Measurements from ENCODE around the gene HBG1. TPM values are rescaled to one million over a fixed set of nuclear protein-coding genes. Genes with fewer than 3 reads are reported as not detected.
A peak's percentile ranks its signal among the peaks of the same experiment; 100 is the strongest.

The HBG1 gene
- total RNA-seq, 1 experiment from 2014 or later = not detected

GRCh38 chr11:5224538-5225479 is 24.8 kb downstream of the HBG1 start:
- no peaks in the 10 kb centered on the region for H3K79me2 ChIP-seq (ENCODE audit: low read length)
- no peak overlapping the region for H3K4me2 ChIP-seq (ENCODE audit: low read depth, low read length, poor library complexity, severe bottlenecking)

GRCh38 chr11:5223686-5224085 is 26.0 kb downstream of the HBG1 start:
- no peak for DNase-seq
- H4K20me1 ChIP-seq (ENCODE audit: insufficient read depth, low read depth, low read length) = no peaks in the 10 kb centered on the region

More at GRCh38 chr11:5224538-5225479, 24.8 kb downstream of the HBG1 start:
- no peaks in the 10 kb centered on the region for H3K9me3 ChIP-seq (ENCODE audit: low read length)
- H3K27ac ChIP-seq (ENCODE audit: low read length) = no peak overlapping the region
- H3K9me2 ChIP-seq (replicated peaks; ENCODE audit: insufficient read depth, low read length) = no peaks in the 10 kb centered on the region
- H3K9ac ChIP-seq (ENCODE audit: low read length) = no peak overlapping the region
- no peaks in the 10 kb centered on the region for H3K36me3 ChIP-seq (ENCODE audit: insufficient read depth, low read length)
- H3K4me1 ChIP-seq (ENCODE audit: low read length) = no peaks in the 10 kb centered on the region
- no peaks in the 10 kb centered on the region for H4K20me1 ChIP-seq (ENCODE audit: insufficient read depth, low read depth, low read length)
- no peak overlapping the region for H2AFZ ChIP-seq (ENCODE audit: low read length)
- no peak overlapping the region for H3K4me3 ChIP-seq (ENCODE audit: low read length)
- DNase-seq = no peak
- no peaks in the 10 kb centered on the region for H3K27me3 ChIP-seq (ENCODE audit: low read length)

GRCh38 chr11:5223146-5223545 is 26.5 kb downstream of the HBG1 start:
- Histone ChIP-seq H3K4me3 (ENCODE audit: low read length) (no peak overlapping the region), H3K4me2 (ENCODE audit: low read depth, low read length, poor library complexity, severe bottlenecking) (no peak overlapping the region), H3K4me1 (ENCODE audit: low read length) (no peaks in the 10 kb centered on the region), H3K36me3 (ENCODE audit: insufficient read depth, low read length) (no peaks in the 10 kb centered on the region), H3K9me3 (ENCODE audit: low read length) (no peaks in the 10 kb centered on the region), H3K9ac (ENCODE audit: low read length) (no peak overlapping the region), H3K27ac (ENCODE audit: low read length) (no peak overlapping the region), H4K20me1 (ENCODE audit: insufficient read depth, low read depth, low read length) (no peaks in the 10 kb centered on the region), H3K9me2 (replicated peaks; ENCODE audit: insufficient read depth, low read length) (no peaks in the 10 kb centered on the region), H3K27me3 (ENCODE audit: low read length) (no peaks in the 10 kb centered on the region), H2AFZ (ENCODE audit: low read length) (no peak overlapping the region), H3K79me2 (ENCODE audit: low read length) (no peaks in the 10 kb centered on the region)
- no peak for DNase-seq

More at GRCh38 chr11:5223686-5224085, 26.0 kb downstream of the HBG1 start:
- Histone ChIP-seq H3K27me3 (ENCODE audit: low read length) (no peaks in the 10 kb centered on the region), H3K4me1 (ENCODE audit: low read length) (no peaks in the 10 kb centered on the region), H3K79me2 (ENCODE audit: low read length) (no peaks in the 10 kb centered on the region), H3K9me2 (replicated peaks; ENCODE audit: insufficient read depth, low read length) (no peaks in the 10 kb centered on the region), H3K27ac (ENCODE audit: low read length) (no peak overlapping the region), H3K9ac (ENCODE audit: low read length) (no peak overlapping the region), H3K4me3 (ENCODE audit: low read length) (no peak overlapping the region), H3K9me3 (ENCODE audit: low read length) (no peaks in the 10 kb centered on the region), H3K4me2 (ENCODE audit: low read depth, low read length, poor library complexity, severe bottlenecking) (no peak overlapping the region), H2AFZ (ENCODE audit: low read length) (no peak overlapping the region), H3K36me3 (ENCODE audit: insufficient read depth, low read length) (no peaks in the 10 kb centered on the region)

GRCh38 chr11:5210376-5210885 is 39.2 kb downstream of the HBG1 start:
- Histone ChIP-seq H3K27me3 (ENCODE audit: low read length) (no peaks in the 10 kb centered on the region), H3K9me2 (replicated peaks; ENCODE audit: insufficient read depth, low read length) (no peaks in the 10 kb centered on the region), H3K36me3 (ENCODE audit: insufficient read depth, low read length) (no peaks in the 10 kb centered on the region), H3K4me3 (ENCODE audit: low read length) (no peak overlapping the region), H3K4me1 (ENCODE audit: low read length) (no peaks in the 10 kb centered on the region), H4K20me1 (ENCODE audit: insufficient read depth, low read depth, low read length) (no peaks in the 10 kb centered on the region), H3K27ac (ENCODE audit: low read length) (no peak overlapping the region), H3K9ac (ENCODE audit: low read length) (no peak overlapping the region), H3K79me2 (ENCODE audit: low read length) (no peaks in the 10 kb centered on the region), H2AFZ (ENCODE audit: low read length) (no peak overlapping the region), H3K9me3 (ENCODE audit: low read length) (no peaks in the 10 kb centered on the region), H3K4me2 (ENCODE audit: low read depth, low read length, poor library complexity, severe bottlenecking) (no peak overlapping the region)
- no peak for DNase-seq

- Histone ChIP-seq H2AFZ (ENCODE audit: low read length) (no peak overlapping the region), H3K79me2 (ENCODE audit: low read length) (no peaks in the 10 kb centered on the region), H3K9me2 (replicated peaks; ENCODE audit: insufficient read depth, low read length) (no peaks in the 10 kb centered on the region), H3K27ac (ENCODE audit: low read length) (no peak overlapping the region), H3K36me3 (ENCODE audit: insufficient read depth, low read length) (no peaks in the 10 kb centered on the region), H3K4me2 (ENCODE audit: low read depth, low read length, poor library complexity, severe bottlenecking) (no peak overlapping the region), H4K20me1 (ENCODE audit: insufficient read depth, low read depth, low read length) (no peaks in the 10 kb centered on the region), H3K9ac (ENCODE audit: low read length) (no peak overlapping the region), H3K27me3 (ENCODE audit: low read length) (no peaks in the 10 kb centered on the region), H3K4me3 (ENCODE audit: low read length) (no peak overlapping the region), H3K4me1 (ENCODE audit: low read length) (no peaks in the 10 kb centered on the region), H3K9me3 (ENCODE audit: low read length) (no peaks in the 10 kb centered on the region)
- DNase-seq = peak; percentile 66
These were observed 44.9 kb downstream of the HBG1 start for GRCh38 chr11:5204787-5205186.

GRCh38 chr11:5203366-5203765 is 46.3 kb downstream of the HBG1 start:
- H2AFZ ChIP-seq (ENCODE audit: low read length) = no peak overlapping the region
- no peaks in the 10 kb centered on the region for H3K9me3 ChIP-seq (ENCODE audit: low read length)
- no peak overlapping the region for H3K4me3 ChIP-seq (ENCODE audit: low read length)
- no peak overlapping the region for H3K4me2 ChIP-seq (ENCODE audit: low read depth, low read length, poor library complexity, severe bottlenecking)
- no peaks in the 10 kb centered on the region for H3K9me2 ChIP-seq (replicated peaks; ENCODE audit: insufficient read depth, low read length)
- H3K27me3 ChIP-seq (ENCODE audit: low read length) = no peaks in the 10 kb centered on the region
- DNase-seq = no peak
- H3K79me2 ChIP-seq (ENCODE audit: low read length) = no peaks in the 10 kb centered on the region
- H4K20me1 ChIP-seq (ENCODE audit: insufficient read depth, low read depth, low read length) = no peaks in the 10 kb centered on the region
- H3K27ac ChIP-seq (ENCODE audit: low read length) = no peak overlapping the region
- no peaks in the 10 kb centered on the region for H3K36me3 ChIP-seq (ENCODE audit: insufficient read depth, low read length)
- no peak overlapping the region for H3K9ac ChIP-seq (ENCODE audit: low read length)
- H3K4me1 ChIP-seq (ENCODE audit: low read length) = no peaks in the 10 kb centered on the region

- H2AFZ ChIP-seq (ENCODE audit: low read length) = no peak within 1 kb of the TSS
- H4K20me1 ChIP-seq (ENCODE audit: insufficient read depth, low read depth, low read length) = no peaks in the 10 kb centered on the region
- no peak within 1 kb of the TSS for H3K9ac ChIP-seq (ENCODE audit: low read length)
- no peak within 1 kb of the TSS for H3K27ac ChIP-seq (ENCODE audit: low read length)
- H3K4me3 ChIP-seq (ENCODE audit: low read length) = no peak within 1 kb of the TSS
- H3K9me2 ChIP-seq (replicated peaks; ENCODE audit: insufficient read depth, low read length) = no peaks in the 10 kb centered on the region
- no peak for DNase-seq
- no peaks in the 10 kb centered on the region for H3K36me3 ChIP-seq (ENCODE audit: insufficient read depth, low read length)
- no peaks in the 10 kb centered on the region for H3K9me3 ChIP-seq (ENCODE audit: low read length)
- no peak within 1 kb of the TSS for H3K4me2 ChIP-seq (ENCODE audit: low read depth, low read length, poor library complexity, severe bottlenecking)
- no peaks in the 10 kb centered on the region for H3K27me3 ChIP-seq (ENCODE audit: low read length)
- no peaks in the 10 kb centered on the region for H3K4me1 ChIP-seq (ENCODE audit: low read length)
- no peaks in the 10 kb centered on the region for H3K79me2 ChIP-seq (ENCODE audit: low read length)
These were observed 49.1 kb downstream of the HBG1 start, which contains the start of gene OR51V1 for GRCh38 chr11:5200582-5200981. Gene OR51V1 (minus strand): TSS chr11:5200682. CDS start chr11:5200682, 0 bp downstream.

GRCh38 chr11:5198285-5198684 is 51.4 kb downstream of the HBG1 start:
- Histone ChIP-seq H3K9me2 (replicated peaks; ENCODE audit: insufficient read depth, low read length) (no peaks in the 10 kb centered on the region), H3K4me1 (ENCODE audit: low read length) (no peaks in the 10 kb centered on the region), H3K9me3 (ENCODE audit: low read length) (no peaks in the 10 kb centered on the region), H4K20me1 (ENCODE audit: insufficient read depth, low read depth, low read length) (no peaks in the 10 kb centered on the region), H3K27ac (ENCODE audit: low read length) (no peak overlapping the region), H3K4me3 (ENCODE audit: low read length) (no peak overlapping the region), H3K9ac (ENCODE audit: low read length) (no peak overlapping the region), H3K79me2 (ENCODE audit: low read length) (no peaks in the 10 kb centered on the region), H3K4me2 (ENCODE audit: low read depth, low read length, poor library complexity, severe bottlenecking) (no peak overlapping the region), H3K36me3 (ENCODE audit: insufficient read depth, low read length) (no peaks in the 10 kb centered on the region), H2AFZ (ENCODE audit: low read length) (no peak overlapping the region), H3K27me3 (ENCODE audit: low read length) (no peaks in the 10 kb centered on the region)
- DNase-seq = no peak
